ENCODE measurements around the gene DCANP1. TPM values are rescaled to one million over a fixed set of nuclear protein-coding genes. Genes with fewer than 3 reads are reported as not detected.

DCANP1 gene
- polyA plus RNA-seq, 5 donors, result 0.08 to 0.19 (median 0.18) TPM

GRCh38 chr5:135457424-135458071 lies 10.4 kb upstream of the DCANP1 start:
- DNase-seq, result no peak

- DNase-seq, result no peak
Observed at GRCh38 chr5:135456238-135457099, 9.3 kb upstream of the DCANP1 start.

GRCh38 chr5:135455876-135456237 lies 8.7 kb upstream of the DCANP1 start:
- no peak for DNase-seq

- no peak for DNase-seq
Observed at GRCh38 chr5:135454946-135455345, 7.8 kb upstream of the DCANP1 start.

GRCh38 chr5:135453613-135454012 lies 6.5 kb upstream of the DCANP1 start:
- DNase-seq, result no peak

GRCh38 chr5:135452321-135453030 lies 5.3 kb upstream of the DCANP1 start, which contains the start of gene TIFAB:
TSS of gene TIFAB (minus strand) at chr5:135452351. CDS start at chr5:135449939, 2,412 bp downstream.
- DNase-seq, result no peak

GRCh38 chr5:135451581-135452320 lies 4.6 kb upstream of the DCANP1 start:
- DNase-seq, result no peak

GRCh38 chr5:135450952-135451351 lies 3.8 kb upstream of the DCANP1 start:
- no peak for DNase-seq

- no peak for DNase-seq
Observed at GRCh38 chr5:135450336-135450735, 3.2 kb upstream of the DCANP1 start.

- no peak for DNase-seq
Observed at GRCh38 chr5:135449644-135450043, 2.5 kb upstream of the DCANP1 start.

GRCh38 chr5:135448791-135449507 lies 1.8 kb upstream of the DCANP1 start:
- DNase-seq, result no peak

- DNase-seq, result no peak
Observed at GRCh38 chr5:135448071-135448739, 1.1 kb upstream of the DCANP1 start.

- no peak for DNase-seq
Observed at GRCh38 chr5:135446615-135447014, 533 bp downstream of the DCANP1 start.

- DNase-seq, result no peak
Observed at GRCh38 chr5:135446206-135446605, 942 bp downstream of the DCANP1 start.

- DNase-seq, result no peak
Observed at GRCh38 chr5:135445306-135445985, 1.7 kb downstream of the DCANP1 start.

- DNase-seq, result no peak
Observed at GRCh38 chr5:135444881-135445280, 2.3 kb downstream of the DCANP1 start.

GRCh38 chr5:135444360-135444759 lies 2.8 kb downstream of the DCANP1 start:
- DNase-seq, result no peak

GRCh38 chr5:135443161-135443960 lies 3.8 kb downstream of the DCANP1 start:
- DNase-seq, result no peak
